ENCODE results near the gene DET1. TPM values are rescaled to one million over a fixed set of nuclear protein-coding genes. Genes with fewer than 3 reads are reported as not detected.
"Not testable (repeated sequence)": the region's sequence is repeated elsewhere in the genome, so short reads cannot be mapped to it uniquely, and the experiment has no call there.

DET1 gene
- polyA plus RNA-seq, 3 donors, result 1.2 to 3.9 (median 3.5) TPM

DNA sequence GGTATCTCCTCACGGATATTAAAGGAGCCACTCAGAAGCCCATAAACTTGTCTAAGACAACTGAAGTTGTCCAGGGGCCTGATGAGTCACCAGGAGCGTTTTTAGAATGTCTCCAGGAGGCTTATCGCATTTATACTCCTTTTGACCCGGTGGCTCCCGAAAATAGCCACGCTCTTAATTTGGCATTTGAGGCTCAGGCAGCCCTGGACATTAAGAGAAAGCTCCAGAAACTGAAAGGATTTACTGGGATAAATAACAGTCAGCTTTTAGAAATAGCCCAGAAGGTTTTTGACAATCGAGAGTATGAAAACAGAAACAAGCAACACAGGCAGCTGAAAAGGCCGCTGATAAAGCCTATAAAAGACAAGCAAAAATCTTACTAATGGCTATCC lies 4.1 kb downstream of the DET1 start:
- no peak overlapping the region for H3K27ac ChIP-seq (ENCODE audit: low read depth, low read length)
- WGBS, 3 donors, result 65 to 87% (median 73%) methylated on average over 8 of the region's 8 CpGs

DNA sequence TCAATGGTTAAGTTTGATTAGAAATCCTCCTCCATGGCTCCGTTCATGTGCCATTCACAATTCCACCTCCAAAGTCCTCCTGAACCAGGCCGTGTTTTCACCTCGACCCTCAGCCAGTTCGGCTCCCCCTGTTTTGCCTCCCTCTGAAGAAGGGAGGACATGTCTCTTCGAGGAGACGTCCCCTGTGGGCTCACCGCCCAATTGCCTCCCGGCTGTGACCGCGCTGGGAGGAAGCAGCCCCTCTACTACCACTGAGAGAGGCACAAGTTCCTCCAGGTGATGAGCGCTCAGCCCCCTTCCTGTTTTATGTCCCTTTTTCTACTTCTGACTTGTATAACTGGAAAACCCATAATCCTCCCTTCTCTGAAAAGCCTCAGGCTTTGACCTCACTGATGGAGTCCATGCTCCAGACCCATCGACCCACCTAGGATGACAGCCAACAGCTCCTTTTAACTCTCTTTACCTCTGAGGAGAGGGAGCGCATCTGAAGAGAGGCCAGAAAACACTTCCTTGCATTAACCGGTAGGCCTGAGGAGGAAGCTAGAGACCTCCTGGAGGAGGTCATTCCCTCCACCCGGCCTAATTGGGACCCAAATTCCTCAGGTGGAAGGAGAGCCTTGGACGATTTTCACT lies 4.7 kb downstream of the DET1 start:
- H3K27ac ChIP-seq (ENCODE audit: low read depth, low read length), result no peak overlapping the region
- WGBS, 3 donors, result 77 to 91% (median 79%) methylated on average over 15 to 16 of the region's 16 CpGs

DNA sequence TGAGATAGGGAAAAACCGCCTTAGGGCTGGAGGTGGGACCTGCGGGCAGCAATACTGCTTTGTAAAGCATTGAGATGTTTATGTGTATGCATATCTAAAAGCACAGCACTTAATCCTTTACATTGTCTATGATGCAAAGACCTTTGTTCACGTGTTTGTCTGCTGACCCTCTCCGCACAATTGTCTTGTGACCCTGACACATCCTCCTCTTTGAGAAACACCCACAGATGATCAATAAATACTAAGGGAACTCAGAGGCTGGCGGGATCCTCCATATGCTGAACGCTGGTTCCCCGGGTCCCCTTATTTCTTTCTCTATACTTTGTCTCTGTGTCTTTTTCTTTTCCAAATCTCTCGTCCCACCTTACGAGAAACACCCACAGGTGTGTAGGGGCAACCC lies 5.4 kb downstream of the DET1 start:
- not testable (repeated sequence) for H3K27ac ChIP-seq (ENCODE audit: low read depth, low read length)
- 88 to 95% (median 91%) methylated on average over 3 to 5 of the region's 9 CpGs for WGBS, 3 donors

DNA sequence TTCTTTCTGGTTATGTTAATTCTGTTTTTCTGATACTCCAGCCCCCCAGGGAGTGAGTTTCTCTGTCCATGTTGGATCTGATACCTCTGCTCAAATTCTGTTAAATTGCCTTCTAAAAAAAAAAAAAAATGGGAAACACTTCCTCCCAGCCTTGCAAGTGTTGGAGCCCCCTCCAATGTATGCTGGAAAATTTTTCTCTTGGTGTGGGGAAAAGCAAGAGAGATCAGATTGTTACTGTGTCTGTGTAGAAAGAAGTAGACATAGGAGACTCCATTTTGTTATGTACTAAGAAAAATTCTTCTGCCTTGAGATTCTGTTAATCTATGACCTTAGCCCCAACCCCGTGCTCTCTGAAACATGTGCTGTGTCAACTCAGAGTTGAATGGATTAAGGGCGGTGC lies 6.1 kb downstream of the DET1 start:
- H3K27ac ChIP-seq (ENCODE audit: low read depth, low read length), result not testable (repeated sequence)
- 67 to 78% methylated on average over 2 of the region's 2 CpGs; no CpG with 5 or more reads in 1 of the 3 donors for WGBS, 3 donors

DNA sequence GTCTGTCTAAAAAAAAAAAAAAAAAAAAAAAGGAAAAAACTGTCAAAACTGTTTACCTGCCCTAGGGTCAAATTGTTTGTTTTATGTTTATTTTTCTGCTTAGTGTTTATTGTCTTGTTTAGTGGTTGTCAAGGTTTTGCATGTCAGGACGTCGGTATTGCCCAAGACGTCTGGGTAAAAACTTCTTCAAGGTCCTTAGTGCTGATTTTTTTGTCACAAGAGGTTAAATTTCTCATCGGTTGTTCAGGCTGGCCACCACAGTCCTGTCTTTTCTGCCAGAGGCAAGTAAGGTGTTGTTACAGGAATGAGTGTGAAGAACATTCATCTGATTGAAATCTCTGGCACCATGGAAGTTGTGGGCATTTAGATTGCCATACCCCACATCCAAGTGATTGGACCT lies 7.0 kb downstream of the DET1 start:
- 77 to 84% (median 82%) methylated on average over 4 of the region's 4 CpGs for WGBS, 3 donors
- no peak overlapping the region for H3K27ac ChIP-seq (ENCODE audit: low read depth, low read length)

DNA sequence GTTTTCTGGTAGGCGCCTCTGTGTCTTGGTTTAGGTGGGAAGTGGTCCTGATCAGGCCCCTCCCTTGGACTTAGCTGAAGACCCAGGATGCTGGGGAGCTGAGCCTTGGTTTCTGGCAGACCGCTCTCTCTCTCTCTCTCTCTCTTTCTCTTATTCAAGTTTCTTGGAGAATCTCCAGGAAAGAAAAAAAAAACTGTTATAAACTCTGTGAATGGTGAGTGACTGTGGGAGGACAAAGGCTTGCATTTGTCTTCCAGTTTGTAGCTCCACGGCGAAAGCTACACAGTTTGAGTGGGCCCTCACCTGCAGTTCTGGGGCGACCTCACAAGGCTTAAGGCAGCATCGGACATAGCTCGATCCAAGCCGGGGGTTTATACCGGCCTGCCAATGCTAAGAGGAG lies 7.5 kb downstream of the DET1 start:
- 84 to 89% (median 85%) methylated on average over 9 of the region's 9 CpGs for WGBS, 3 donors
- no peak overlapping the region for H3K27ac ChIP-seq (ENCODE audit: low read depth, low read length)

DNA sequence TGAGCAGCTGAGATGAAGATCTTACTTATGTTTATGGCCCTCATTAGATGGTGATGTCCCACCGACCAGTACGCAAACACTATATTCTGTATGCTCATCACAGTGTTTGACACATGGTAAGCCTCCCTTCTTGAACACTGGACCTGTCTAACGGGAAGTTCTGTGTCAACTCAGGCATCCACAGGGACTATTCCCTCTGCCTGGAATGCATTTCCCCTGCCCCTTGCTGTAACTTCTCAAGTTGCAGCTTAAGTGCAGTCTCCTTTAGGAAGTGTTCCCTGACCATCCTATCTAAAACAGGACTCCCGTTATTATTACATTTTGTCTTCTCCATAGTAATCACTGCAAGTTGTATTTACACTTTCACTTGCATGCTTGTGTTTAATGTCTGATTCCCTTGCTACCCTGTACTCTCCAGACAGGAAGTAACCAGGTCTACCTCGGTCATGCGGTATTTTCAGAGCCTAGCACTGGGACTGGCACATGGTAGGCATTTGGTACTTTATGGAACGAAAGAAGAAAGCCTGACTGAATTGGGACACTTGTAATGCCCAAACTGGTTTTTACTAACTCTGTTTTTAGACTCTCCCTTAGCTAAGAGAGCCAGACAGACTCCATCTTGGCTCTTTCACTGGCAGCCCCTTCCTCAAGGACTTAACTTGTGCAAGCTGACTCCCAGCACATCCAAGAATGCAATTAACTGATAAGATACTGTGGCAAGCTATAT lies 8.7 kb downstream of the DET1 start:
- no peak overlapping the region for H3K27ac ChIP-seq (ENCODE audit: low read depth, low read length)
- WGBS, 3 donors, result 81 to 83% (median 81%) methylated on average over 7 of the region's 7 CpGs

DNA sequence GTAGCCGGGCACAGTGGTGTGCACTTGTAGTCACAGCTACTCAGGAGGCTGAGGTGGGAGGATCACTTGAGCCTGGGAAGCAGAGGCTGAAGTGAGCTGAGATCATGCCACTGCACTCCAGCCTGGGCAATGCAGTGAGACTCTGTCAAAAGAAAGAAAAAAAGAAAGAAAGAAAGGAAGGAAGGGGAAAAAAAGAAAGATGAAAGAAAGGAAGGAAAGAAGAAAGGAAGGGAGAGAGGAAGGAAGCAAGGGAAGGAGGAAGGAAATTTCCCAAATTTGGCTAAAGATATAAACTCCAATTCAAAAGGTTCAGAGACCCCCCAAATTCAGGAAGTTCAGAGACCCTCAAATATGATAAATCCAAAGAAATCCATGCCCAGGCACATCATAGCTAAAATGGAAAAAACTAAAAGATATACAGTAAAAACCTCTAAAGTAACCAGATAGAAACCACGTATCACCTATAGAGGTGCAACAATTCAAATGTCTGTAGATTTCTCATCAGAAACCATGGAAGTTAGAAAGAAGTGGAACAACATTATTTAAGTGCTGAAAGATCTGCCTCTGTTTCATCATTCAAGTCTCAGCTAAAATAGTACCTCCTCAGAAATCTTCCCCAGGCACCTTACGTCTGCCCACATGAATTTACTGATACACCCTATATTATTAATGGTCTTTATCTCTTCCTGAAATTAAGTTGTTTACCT lies 10.7 kb downstream of the DET1 start:
- 95 to 99% (median 97%) methylated on average over 3 of the region's 3 CpGs for WGBS, 3 donors

DNA sequence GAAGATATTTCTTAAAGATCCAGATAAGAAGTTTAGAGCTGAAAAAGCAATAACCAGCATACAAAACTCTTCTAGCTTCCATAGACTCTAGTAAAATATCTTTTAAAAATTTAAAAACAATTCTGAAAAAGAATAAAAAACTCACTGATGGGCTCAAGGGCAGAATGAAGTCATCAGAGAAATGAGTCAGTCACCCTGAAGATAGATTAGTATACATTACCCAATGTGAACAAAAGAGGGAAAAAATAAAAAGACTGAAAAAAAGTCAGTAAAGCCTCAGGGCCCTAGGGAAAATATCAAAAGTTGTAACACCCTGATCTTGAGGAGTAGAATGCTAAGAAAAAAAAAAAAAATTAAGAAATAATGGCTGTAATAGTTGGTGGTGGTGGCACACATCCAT lies 11.4 kb downstream of the DET1 start:
- H3K27ac ChIP-seq (ENCODE audit: low read depth, low read length), result no peak overlapping the region

More for the DNA sequence above, 10.7 kb downstream of the DET1 start:
- H3K27ac ChIP-seq (ENCODE audit: low read depth, low read length), result no peak overlapping the region

DNA sequence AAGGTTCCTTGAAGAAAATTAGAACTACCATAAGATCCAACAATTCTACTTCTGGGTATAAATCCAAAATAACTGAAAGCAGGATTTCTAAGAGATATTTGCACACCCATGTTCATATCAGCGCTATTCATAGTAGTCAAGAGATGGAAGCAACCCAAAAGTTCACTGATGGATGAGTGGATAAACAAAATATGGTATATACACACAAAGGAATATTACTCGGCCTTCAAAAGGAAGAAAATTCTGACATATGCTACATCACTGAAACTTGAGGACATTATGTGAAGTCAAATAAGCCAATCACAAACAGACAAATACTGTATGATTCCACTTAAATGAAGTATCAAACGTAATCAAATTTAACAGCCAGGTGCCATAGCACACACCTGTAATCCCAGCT lies 13.1 kb downstream of the DET1 start:
- WGBS, 3 donors, result 95 to 97% (median 96%) methylated on average over 3 of the region's 3 CpGs
- H3K27ac ChIP-seq (ENCODE audit: low read depth, low read length), result no peak overlapping the region

DNA sequence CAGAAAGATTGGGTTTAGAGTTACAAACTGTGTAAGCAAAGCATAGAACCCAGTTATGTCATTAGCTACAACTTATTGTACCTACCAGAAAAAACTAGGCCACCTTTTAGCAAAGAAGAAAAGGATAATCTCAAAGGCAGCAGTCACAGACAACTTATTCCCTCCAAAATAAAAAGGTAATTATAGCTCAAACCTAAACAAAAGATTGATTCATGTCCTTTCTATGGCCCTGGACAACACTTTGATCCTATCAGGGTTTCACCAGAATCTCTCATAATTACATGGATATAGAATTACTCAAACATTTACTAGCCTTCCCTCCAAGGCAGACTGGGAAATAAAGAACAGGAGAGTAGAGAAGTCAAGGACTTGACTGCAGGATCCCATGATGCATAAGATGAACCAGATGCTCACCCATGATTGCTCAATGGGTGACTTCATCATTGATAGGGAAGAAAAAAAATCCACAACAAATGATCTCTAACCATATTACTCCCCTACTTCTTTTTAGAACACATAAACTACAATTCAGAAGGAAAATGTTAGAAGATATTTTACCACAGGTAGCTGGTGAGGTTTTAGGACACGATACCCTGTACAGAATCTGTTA lies 17.4 kb downstream of the DET1 start:
- 93 to 100% (median 97%) methylated on average over 1 of the region's 1 CpG for WGBS, 3 donors
- no peak overlapping the region for H3K27ac ChIP-seq (ENCODE audit: low read depth, low read length)

DNA sequence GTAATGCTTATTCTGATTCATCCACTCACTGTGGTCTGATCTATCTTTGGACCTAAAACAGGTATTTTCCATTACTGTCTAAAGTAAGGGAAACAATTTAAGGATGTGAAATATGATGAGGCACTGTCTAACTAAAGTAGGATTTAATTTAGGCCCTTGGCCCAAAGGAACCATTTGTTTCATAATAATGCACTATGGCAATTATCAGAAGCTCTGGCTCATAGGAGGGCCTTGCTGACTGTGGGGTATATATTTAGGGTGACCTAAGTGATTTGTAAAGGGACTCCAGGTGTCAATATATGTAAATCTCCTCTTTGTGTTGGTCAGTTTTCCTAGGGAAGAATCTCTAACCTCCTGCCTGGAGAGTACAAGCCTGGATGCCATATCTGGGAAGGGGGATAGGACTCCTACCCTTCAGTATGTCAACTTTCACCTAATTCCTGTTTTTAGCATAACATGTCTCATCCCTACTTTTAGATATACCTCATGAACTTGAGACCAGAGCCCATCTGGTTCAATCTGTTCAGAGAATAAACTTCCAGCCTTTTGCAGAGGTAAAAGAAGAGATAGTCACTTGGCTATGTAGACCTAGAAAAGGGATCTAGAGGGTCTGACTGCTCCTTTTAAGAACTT lies 20.1 kb downstream of the DET1 start:
- H3K27ac ChIP-seq (ENCODE audit: low read depth, low read length), result no peak overlapping the region

DNA sequence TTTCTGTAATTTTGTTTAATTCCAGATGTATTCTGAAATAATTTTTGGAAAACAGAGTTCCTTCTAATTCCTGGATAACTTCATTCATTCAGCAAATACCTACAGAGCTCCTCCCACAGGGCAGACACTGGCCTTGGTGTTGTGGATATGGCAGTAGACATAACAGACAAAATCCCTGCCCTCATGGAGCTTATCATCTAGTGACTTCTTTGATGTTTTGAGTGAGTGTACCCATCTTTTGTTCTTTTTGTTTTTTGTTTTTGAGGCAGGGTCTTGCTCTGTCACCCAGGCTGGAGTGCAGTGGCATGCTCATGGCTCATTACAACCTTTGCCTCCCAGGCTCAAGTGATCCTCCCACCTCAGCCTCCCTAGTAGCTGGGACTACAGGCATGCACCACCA lies 21.1 kb downstream of the DET1 start:
- no peak overlapping the region for H3K27ac ChIP-seq (ENCODE audit: low read depth, low read length)

DNA sequence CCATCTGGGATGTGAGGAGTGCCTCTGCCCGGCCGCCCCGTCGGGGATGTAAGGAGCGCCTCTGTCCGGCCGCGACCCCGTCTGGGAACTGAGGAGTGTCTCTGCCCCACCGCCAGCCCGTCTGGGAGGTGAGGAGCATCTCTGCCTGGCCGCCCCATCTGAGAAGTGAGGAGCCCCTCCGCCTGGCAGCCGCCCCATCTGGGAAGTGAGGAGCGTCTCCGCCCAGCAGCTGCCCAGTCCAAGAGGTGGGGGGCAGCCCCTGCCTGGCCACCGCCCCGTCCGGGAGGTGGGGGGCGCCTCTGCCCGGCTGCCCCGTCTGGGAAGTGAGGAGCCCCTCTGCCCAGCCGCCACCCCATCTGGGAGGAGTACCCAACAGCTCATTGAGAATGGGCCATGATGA lies 22.4 kb downstream of the DET1 start:
- 94 to 96% (median 96%) methylated on average over 21 to 23 of the region's 23 CpGs for WGBS, 3 donors
- H3K27ac ChIP-seq (ENCODE audit: low read depth, low read length), result not testable (repeated sequence)

DNA sequence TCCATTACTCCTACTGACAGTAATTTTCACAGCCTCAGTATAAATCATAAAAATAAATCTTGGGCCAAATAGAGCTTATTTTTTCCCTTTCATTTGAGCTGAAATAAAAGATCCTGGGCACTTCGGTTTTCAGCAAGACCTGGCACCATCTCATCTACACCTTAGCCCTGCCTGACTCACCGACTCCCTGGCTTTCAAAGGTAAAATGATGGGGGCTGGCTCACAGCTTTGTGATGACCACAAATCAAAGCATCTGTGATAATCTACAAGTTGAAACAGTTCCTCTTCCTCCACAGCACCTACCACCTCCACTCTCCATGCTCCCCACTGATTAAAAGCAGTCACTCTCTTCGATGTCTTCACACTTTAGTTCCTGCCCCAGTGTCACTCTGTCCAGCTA lies 27.6 kb downstream of the DET1 start:
- 87 to 95% (median 89%) methylated on average over 3 of the region's 3 CpGs for WGBS, 3 donors

DNA sequence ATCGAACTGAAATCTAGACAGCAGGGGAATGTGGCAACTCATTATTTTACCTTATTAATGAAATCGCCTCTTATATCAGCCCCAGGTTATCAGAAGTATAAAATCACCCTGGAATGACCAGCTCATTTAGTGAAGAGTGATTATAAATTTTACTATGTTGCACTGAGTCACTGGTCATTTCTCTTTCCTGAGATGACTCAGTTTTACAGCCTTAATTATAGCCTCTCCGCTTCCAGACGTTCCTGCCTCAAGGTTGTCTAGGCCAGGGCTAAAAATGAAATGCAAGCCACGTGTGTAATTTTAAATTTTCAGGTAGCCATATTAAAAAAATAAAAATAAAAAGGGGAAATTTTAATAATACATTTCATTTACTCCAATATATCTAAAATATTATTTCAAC lies 33.3 kb downstream of the DET1 start:
- 89 to 92% (median 92%) methylated on average over 5 of the region's 5 CpGs for WGBS, 3 donors
- H3K27ac ChIP-seq (ENCODE audit: low read depth, low read length), result no peak overlapping the region

More for the DNA sequence above, 27.6 kb downstream of the DET1 start:
- no peak overlapping the region for H3K27ac ChIP-seq (ENCODE audit: low read depth, low read length)

DNA sequence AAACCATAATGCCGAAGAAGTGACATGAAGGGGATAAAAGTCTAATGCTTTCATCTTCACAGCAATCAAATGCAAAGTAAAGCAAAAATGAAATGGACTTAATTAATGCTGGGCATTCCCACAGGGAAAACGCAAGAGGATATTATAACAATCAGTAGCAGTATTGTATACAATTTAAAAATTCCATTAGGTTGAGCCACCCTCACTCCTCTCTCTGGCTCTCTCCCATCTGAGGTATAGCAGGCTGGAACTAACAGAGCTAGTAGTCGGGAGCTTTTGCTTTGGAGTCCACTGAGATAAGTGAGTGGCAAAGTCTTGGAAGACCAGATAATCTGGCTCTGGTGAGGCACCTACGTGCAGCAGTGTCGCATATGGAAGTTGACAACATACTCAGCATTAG lies 33.9 kb downstream of the DET1 start:
- H3K27ac ChIP-seq (ENCODE audit: low read depth, low read length), result no peak overlapping the region
- 93 to 96% (median 95%) methylated on average over 5 of the region's 5 CpGs for WGBS, 3 donors

DNA sequence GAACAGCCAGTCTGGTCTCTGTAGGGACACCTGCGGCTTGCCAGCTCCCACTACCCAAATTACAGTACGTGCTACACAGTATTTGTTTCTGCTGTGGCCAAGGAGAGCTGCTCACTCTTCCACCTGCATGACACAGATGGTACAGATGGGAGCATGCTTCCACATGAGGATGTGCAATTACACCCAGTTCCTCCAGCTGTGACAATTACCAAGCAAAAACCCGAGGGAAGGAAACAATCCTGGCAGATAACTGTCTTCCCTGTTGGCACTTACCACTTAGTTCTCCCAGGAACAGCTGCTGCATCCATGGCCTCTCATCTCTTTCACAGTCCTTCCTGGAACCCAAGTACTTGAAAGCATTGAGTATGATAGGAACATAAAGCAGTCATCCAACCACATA lies 34.4 kb downstream of the DET1 start:
- no peak overlapping the region for H3K27ac ChIP-seq (ENCODE audit: low read depth, low read length)
- WGBS, 3 donors, result 84 to 87% (median 86%) methylated on average over 3 of the region's 3 CpGs

DNA sequence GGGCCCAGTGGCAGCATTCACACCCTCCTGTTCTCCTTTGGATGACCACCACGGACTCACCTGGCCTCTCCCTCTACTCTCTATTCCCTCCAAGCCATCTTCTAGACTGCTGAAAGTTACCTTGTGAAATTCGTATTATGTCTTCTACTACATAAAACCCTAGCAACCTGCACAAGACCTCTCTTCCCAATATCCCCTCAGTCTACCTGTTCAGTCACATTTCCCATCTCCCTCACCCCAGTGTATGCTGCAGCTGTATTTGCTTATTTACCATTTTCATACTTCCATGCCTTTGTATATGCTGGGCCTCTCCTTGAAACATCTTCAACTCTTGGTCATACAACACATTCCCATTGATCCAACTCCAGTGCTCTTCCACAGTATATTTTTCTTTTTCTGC lies 35.3 kb downstream of the DET1 start:
- WGBS, 3 donors, result 69 to 96% (median 94%) methylated on average over 2 of the region's 2 CpGs
- no peak overlapping the region for H3K27ac ChIP-seq (ENCODE audit: low read depth, low read length)

All from adipose tissue (tissue), 3 donors.